Motor neuron (in vitro differentiated cells): ENCODE data around the gene NPAS4. TPM values are rescaled to one million over a fixed set of nuclear protein-coding genes. Genes with fewer than 3 reads are reported as not detected.
"Not testable (repeated sequence)": the region's sequence is repeated elsewhere in the genome, so short reads cannot be mapped to it uniquely, and the experiment has no call there.

Experiments used
- ATAC-seq, 8 experiments: fragments of 200-7000 bp; cut with Tn5 transposase; replicated peaks in 6 of 8; 2 replicates each; pipeline ENCODE4 v1.8.0; 2021; ENCODE audit warnings: mild to moderate bottlenecking in 8 of 8, moderate library complexity in 8 of 8
- H3K27ac ChIP-seq, 2 donors: fragments of 250-450 bp; sonication (Bioruptor Pico); 2 replicates each; pipeline ENCODE4 v1.9.0; 2021; ENCODE audit warnings: antibody characterized with exemption in 2 of 2, mild to moderate bottlenecking in 2 of 2, moderate library complexity in 1 of 2
- H3K4me1 ChIP-seq, 2 donors: fragments of 250-450 bp; sonication (Bioruptor Pico); replicated peaks in 1 of 2; 2 replicates each; pipeline ENCODE4 v1.6.1; 2021; ENCODE audit warnings: antibody characterized with exemption in 2 of 2, mild to moderate bottlenecking in 2 of 2, moderate library complexity in 1 of 2
- H3K4me3 ChIP-seq, 5 donors: fragments of 250-450 bp; sonication (Bioruptor Pico); 2 replicates each; pipeline ENCODE4 v1.9.0; 2021; ENCODE audit warnings: antibody characterized with exemption in 5 of 5, mild to moderate bottlenecking in 5 of 5, moderate library complexity in 4 of 5
- WGBS, 10 experiments: fragments of 450-650 bp; shearing (Covaris generic); methylation state at CpG; one replicate each; pipeline ENCODE4 v1.0.0; 2022; 5-methylcytosine and 5-hydroxymethylcytosine counted together
- in situ Hi-C, 9 experiments: fragments of 400-800 bp; cut with MboI; loops; one replicate each; pipeline ENCODE4 v1.15.0; 2021; ENCODE audit warnings: low sequenced_read_pairs in 9 of 9, low pct_unique_long_range_greater_than_20kb in 2 of 9; ENCODE audit not compliant: unreplicated experiment in 9 of 9
- total RNA-seq, 8 experiments: library from RNA; unstranded; fragments of 300-600 nt; gene quantifications; 2 replicates each; pipeline versions ENCODE4 v1.2.3 to v1.2.4, GENCODE V29; 2022

Gene NPAS4
- 10 to 100 TPM in 1 of 8 experiments, 1 to 10 TPM in 2, under 1 TPM in 5; 0.10 to 19.1 (median 0.32) TPM for total RNA-seq

DNA sequence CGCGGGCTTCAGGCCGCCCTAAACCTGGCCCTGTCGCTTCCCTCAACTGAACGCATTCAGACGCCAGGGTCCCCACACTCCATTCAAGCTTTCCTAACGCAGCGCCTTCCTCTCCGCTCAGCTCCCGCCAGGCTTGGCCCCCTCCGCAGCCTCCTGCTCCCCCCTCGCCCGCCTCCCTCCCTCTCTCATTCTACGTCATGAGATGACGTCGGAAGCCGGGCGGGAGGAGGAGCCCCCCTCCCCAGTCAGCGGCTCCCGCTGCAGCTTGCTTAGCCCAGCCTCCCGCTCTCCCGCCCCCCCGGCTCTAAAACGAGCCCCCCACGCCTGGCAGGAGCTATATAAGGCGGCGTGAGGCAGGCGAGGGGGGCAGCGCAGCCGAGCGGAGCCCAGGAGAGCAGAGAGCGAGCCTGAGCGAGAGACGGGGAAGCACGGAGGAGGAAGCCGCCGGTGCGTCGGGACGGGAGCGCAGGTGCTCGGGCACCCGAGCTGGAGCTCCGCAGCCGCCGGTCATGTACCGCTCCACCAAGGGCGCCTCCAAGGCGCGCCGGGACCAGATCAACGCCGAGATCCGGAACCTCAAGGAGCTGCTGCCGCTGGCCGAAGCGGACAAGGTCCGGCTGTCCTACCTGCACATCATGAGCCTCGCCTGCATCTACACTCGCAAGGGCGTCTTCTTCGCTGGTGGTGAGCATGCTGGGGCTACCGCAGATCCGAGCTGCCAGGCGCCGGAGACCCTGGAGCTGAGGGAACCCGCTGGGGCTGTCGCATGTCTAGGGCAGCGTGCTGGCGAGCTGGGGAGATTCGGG is at the start of gene NPAS4:
Gene NPAS4, plus strand, starts transcription at position 365 of the 806 bp plus-strand sequence. Its CDS starts 145 bp downstream, at position 510.
- Histone ChIP-seq H3K4me3 (peak within 1 kb of the TSS; percentile 28 to 40 (median 34)), H3K27ac (no peak within 1 kb of the TSS), H3K4me1 (peaks cover 24 to 40% of the 10 kb centered on the region in 2 donors)
- WGBS, 10 experiments: 0 to 7% (median 0%) methylated on average over 1 to 16 of the region's 71 CpGs; no CpG with 5 or more reads in 5 of the 10 experiments
- peak in 5 of 8 experiments; percentile 63 to 73 (median 69) for ATAC-seq
- in situ Hi-C loops: loop anchor here in 3 of 9 experiments (25.0 kb wide), 2 partner anchors 266 to 416 kb away; partner anchors contain the start of genes RBM4B (in 3 of the 3) and RCE1 (in 1 of the 3)

DNA sequence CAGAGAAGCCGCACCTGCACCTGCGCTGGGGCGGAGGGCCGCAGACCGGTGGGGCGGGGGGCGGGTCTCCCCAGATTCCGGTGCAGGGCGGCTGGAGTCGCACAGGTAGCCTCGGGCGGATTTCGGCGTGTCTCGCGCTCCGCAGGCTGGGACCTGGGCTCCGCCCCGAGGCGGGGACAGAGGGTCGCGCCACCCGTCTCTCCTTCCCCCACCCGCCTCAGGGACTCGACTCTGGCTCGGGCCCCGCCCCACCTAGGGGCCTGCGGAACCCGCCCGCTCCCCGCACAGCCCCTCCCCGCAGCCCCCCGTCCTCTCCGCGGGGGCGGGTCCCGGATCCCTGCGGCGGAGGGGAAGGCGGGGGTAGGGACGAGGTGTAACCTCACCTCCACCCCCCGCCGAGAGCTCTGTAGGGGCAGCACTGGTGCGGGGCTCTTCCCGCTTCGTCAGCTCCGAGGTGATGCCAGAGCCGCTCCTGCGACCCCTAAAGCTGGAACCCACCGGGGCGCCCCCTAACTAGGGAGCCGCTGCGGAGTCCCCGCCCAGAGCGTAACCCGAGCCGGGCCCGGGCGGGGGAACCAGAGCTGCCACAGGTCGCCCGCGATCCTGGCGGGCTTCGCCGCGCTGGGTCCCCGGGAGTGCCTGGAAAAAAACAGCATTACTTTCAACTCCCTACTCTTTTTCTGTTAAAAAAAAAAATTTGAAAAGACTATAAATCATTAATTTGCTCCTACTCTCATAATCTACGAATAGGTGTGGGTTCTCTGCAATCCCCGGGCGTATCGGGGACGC is 49.0 kb upstream of the NPAS4 start, which contains the start of gene SLC29A2:
Gene SLC29A2, minus strand, starts transcription at position 134 of the 789 bp plus-strand sequence. CDS start 169 bp downstream, outside the sequence.
- H3K27ac ChIP-seq: peak within 1 kb of the TSS; percentile 36 to 59
- WGBS, 10 experiments: 0 to 1% (median 0%) methylated on average over 2 to 18 of the region's 72 CpGs; no CpG with 5 or more reads in 5 of the 10 experiments
- peaks cover 7 to 8% of the 10 kb centered on the region in 2 donors for H3K4me1 ChIP-seq
- H3K4me3 ChIP-seq: peak within 1 kb of the TSS; percentile 53 to 96 (median 73)
- in situ Hi-C loops: no loop called here
- peak; percentile 51 to 88 (median 84) for ATAC-seq

GRCh38 chr11:66373265-66373664 is 47.6 kb upstream of the NPAS4 start:
- WGBS, 10 experiments: 10 to 100% (median 66%) methylated on average over 1 to 5 of the region's 5 CpGs; no CpG with 5 or more reads in 1 of the 10 experiments
- Histone ChIP-seq H3K4me1 (peaks cover 7 to 8% of the 10 kb centered on the region in 2 donors), H3K27ac (no peak overlapping the region), H3K4me3 (no peak overlapping the region)
- no peak for ATAC-seq
- in situ Hi-C loops: no loop called here

- H3K4me3 ChIP-seq, H3K27ac ChIP-seq, ATAC-seq, H3K4me1 ChIP-seq, in situ Hi-C loops: not testable (repeated sequence)
- WGBS, 10 experiments: 28 to 88% (median 67%) methylated on average over 3 to 9 of the region's 9 CpGs; no CpG with 5 or more reads in 2 of the 10 experiments
These were observed 47.0 kb upstream of the NPAS4 start for GRCh38 chr11:66373690-66374287.

DNA sequence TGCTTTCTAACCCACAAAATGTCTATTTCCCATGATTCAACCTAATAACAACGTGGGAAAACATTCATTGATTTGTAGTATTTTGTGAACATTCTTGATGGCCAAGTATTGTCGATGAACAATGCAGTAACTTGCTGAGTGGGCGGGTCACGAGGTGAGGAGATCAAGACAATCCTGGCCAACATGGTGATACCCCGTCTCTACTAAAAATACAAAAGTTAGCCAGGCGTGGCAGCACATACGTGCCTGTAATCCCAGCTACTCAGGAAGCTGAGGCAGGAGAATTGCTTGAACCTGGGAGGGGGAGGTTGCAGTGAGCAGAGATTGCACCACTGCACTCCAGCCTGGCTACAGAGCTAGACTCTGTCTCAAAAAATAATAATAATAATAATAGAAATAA is 40.6 kb upstream of the NPAS4 start:
- in situ Hi-C loops, H3K4me3 ChIP-seq, H3K27ac ChIP-seq, H3K4me1 ChIP-seq: not testable (repeated sequence)
- peak in 1 of 8 experiments; percentile 30 for ATAC-seq
- 0 to 52% (median 21%) methylated on average over 1 to 7 of the region's 7 CpGs; no CpG with 5 or more reads in 1 of the 10 experiments for WGBS, 10 experiments

DNA sequence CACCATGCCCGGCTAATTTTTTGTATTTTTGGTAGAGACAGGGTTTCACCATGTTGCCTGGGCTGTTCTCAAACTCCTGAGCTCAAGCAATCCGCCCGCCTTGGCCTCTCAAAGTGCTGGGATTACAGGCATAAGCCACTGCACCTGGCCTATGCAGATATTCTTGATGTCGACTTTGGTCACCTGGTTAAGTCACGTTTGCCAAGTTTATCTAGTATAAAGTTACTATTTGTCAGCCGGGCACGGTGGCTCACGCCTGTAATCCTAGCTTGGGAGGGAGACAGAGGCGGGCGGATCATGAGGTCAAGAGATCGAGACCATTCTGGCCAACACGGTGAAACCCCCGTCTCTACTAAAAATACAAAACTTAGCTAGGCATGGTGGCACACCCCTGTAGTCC is 36.5 kb upstream of the NPAS4 start:
- ATAC-seq, in situ Hi-C loops, H3K4me3 ChIP-seq, H3K4me1 ChIP-seq, H3K27ac ChIP-seq: not testable (repeated sequence)
- WGBS, 10 experiments: 60 to 100% (median 95%) methylated on average over 1 to 11 of the region's 13 CpGs; no CpG with 5 or more reads in 3 of the 10 experiments

- Histone ChIP-seq H3K4me1 (peaks cover 0 to 3% of the 10 kb centered on the region in 2 donors), H3K4me3 (peak overlapping the region in 4 of 5 donors; percentile 3 to 23 (median 14)), H3K27ac (no peak overlapping the region)
- 0 to 57% (median 21%) methylated on average over 2 to 18 of the region's 20 CpGs; no CpG with 5 or more reads in 1 of the 10 experiments for WGBS, 10 experiments
- peak; percentile 63 to 90 (median 76) for ATAC-seq
- in situ Hi-C loops: no loop called here
These were observed 34.4 kb upstream of the NPAS4 start for GRCh38 chr11:66386171-66387069.

- H3K4me3 ChIP-seq: no peak overlapping the region
- H3K4me1 ChIP-seq: peaks cover 0 to 3% of the 10 kb centered on the region in 2 donors
- no peak overlapping the region for H3K27ac ChIP-seq
- peak in 5 of 8 experiments; percentile 10 to 83 (median 72) for ATAC-seq
- WGBS, 10 experiments: 18 to 100% (median 39%) methylated on average over 1 to 5 of the region's 8 CpGs; no CpG with 5 or more reads in 2 of the 10 experiments
- in situ Hi-C loops: no loop called here
These were observed 32.0 kb upstream of the NPAS4 start for GRCh38 chr11:66388780-66389386.

- in situ Hi-C loops: no loop called here
- Histone ChIP-seq H3K4me1 (peaks cover 0 to 2% of the 10 kb centered on the region in 2 donors), H3K27ac (no peak overlapping the region), H3K4me3 (no peak overlapping the region)
- no peak for ATAC-seq
- WGBS, 10 experiments: 43 to 94% (median 74%) methylated on average over 2 to 6 of the region's 6 CpGs
These were observed 29.5 kb upstream of the NPAS4 start for GRCh38 chr11:66391322-66391721.

DNA sequence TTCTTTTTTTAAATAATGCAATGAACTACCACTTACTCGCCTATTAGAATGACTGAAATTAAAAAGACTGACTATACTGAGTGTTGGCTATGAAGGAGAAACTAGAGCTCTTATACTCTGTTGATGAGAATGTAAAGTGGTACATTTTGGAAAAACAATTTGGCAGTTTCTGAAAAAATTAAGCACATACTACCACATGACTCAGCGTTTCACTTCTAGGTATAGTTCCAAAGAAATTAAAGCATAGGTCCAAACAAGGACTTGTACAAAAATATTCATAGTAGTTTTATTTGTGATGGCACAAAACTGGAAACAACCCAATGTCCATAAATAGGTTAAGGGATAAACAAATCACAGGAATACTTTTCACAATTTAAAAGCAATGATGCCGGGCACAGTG is 26.9 kb upstream of the NPAS4 start:
- Histone ChIP-seq H3K4me1 (no peaks in the 10 kb centered on the region), H3K27ac (no peak overlapping the region), H3K4me3 (no peak overlapping the region)
- in situ Hi-C loops: no loop called here
- no peak for ATAC-seq
- 48 to 100% (median 73%) methylated on average over 1 to 3 of the region's 3 CpGs for WGBS, 10 experiments

DNA sequence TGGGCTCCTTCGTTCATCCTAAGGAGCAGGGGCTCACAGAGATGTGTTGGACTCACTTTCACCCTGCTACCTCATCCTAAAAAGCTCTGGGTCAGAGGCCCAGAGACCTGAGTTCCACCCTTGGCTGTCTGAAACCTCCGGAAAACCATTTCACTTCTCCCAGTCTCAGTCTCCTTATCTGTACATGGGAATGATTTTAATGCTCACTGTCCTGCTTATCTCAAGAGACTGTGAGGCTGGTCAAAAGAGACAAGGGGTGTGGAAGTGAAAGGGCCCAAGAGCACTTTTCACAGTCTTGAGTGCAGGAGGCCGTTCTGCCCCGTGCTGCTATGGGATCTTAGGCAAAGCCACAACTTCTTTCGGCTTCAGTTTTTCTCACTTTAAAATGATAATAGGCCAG is 13.2 kb upstream of the NPAS4 start:
- no peak overlapping the region for H3K27ac ChIP-seq
- no peak for ATAC-seq
- no peak overlapping the region for H3K4me3 ChIP-seq
- H3K4me1 ChIP-seq: peaks cover 3% of the 10 kb centered on the region in 2 donors
- in situ Hi-C loops: loop anchor here in 3 of 9 experiments (25.0 kb wide), 2 partner anchors 280 to 430 kb away; partner anchors contain the start of genes RBM4B (in 3 of the 3) and RCE1 (in 1 of the 3)
- WGBS, 10 experiments: 29 to 100% (median 83%) methylated on average over 1 to 4 of the region's 5 CpGs; no CpG with 5 or more reads in 5 of the 10 experiments
